Stimulated activated CD4-positive, alpha-beta T cell treated with anti-CD3 and anti-CD28 coated beads, Interleukin-1b, Interleukin-23, amount 100 ng/mL, for 4 hours (primary cell): ENCODE data around the gene DAGLA.

ENCODE experiments used
- DNase-seq, 2 donors: peaks; one replicate each; pipeline ENCODE4 v3.0.0-alpha.2; 2020; ENCODE audit warnings: low read depth in 2 of 2

DAGLA gene

GRCh38 chr11:61710019-61710418 is 29.8 kb downstream of the DAGLA start:
- DNase-seq = no peak

- DNase-seq = no peak
Measured at GRCh38 chr11:61711037-61711436, 30.8 kb downstream of the DAGLA start.

GRCh38 chr11:61711498-61711897 is 31.3 kb downstream of the DAGLA start:
- DNase-seq = no peak

- no peak for DNase-seq
Measured at GRCh38 chr11:61712314-61712713, 32.1 kb downstream of the DAGLA start.

- DNase-seq = no peak
Measured at GRCh38 chr11:61712846-61713245, 32.7 kb downstream of the DAGLA start.

- DNase-seq = no peak
Measured at GRCh38 chr11:61713464-61713863, 33.3 kb downstream of the DAGLA start.

- no peak for DNase-seq
Measured at GRCh38 chr11:61713906-61714305, 33.7 kb downstream of the DAGLA start.

- DNase-seq = no peak
Measured at GRCh38 chr11:61714316-61714715, 34.1 kb downstream of the DAGLA start.

GRCh38 chr11:61714916-61715315 is 34.7 kb downstream of the DAGLA start:
- no peak for DNase-seq

- no peak for DNase-seq
Measured at GRCh38 chr11:61715867-61716266, 35.7 kb downstream of the DAGLA start.

GRCh38 chr11:61716478-61717285 is 36.5 kb downstream of the DAGLA start:
- no peak for DNase-seq

GRCh38 chr11:61717286-61718033 is 37.3 kb downstream of the DAGLA start:
- DNase-seq = no peak

GRCh38 chr11:61718046-61718531 is 37.9 kb downstream of the DAGLA start:
- DNase-seq = no peak

- DNase-seq = no peak
Measured at GRCh38 chr11:61718621-61719302, 38.6 kb downstream of the DAGLA start.

GRCh38 chr11:61719978-61720377 is 39.8 kb downstream of the DAGLA start:
- DNase-seq = no peak

- DNase-seq = no peak
Measured at GRCh38 chr11:61720597-61720996, 40.4 kb downstream of the DAGLA start.

GRCh38 chr11:61724437-61724836 is 44.2 kb downstream of the DAGLA start:
- DNase-seq = no peak

GRCh38 chr11:61725781-61726231 is 45.6 kb downstream of the DAGLA start:
- DNase-seq = no peak

GRCh38 chr11:61726775-61727174 is 46.6 kb downstream of the DAGLA start:
- DNase-seq = no peak

GRCh38 chr11:61727401-61727811 is 47.2 kb downstream of the DAGLA start:
- no peak for DNase-seq

- DNase-seq = no peak
Measured at GRCh38 chr11:61728066-61728939, 48.1 kb downstream of the DAGLA start.

GRCh38 chr11:61728940-61729219 is 48.7 kb downstream of the DAGLA start:
- no peak for DNase-seq
